GM21529 (cell line): ENCODE measurements around the gene YPEL3.

Experiments used
- ATAC-seq: cut with Tn5 transposase; IDR thresholded peaks from one replicate; pipeline ENCODE4 v1.9.1; 2021; ENCODE audit not compliant: unreplicated experiment

Gene YPEL3

GRCh38 chr16:30070490-30070889, 25.5 kb downstream of the YPEL3 start:
- ATAC-seq: no peak

- no peak for ATAC-seq
These were observed 26.2 kb downstream of the YPEL3 start for GRCh38 chr16:30069611-30070462.

- ATAC-seq: no peak
These were observed 27.0 kb downstream of the YPEL3 start for GRCh38 chr16:30068750-30069610.

- no peak for ATAC-seq
These were observed 27.7 kb downstream of the YPEL3 start for GRCh38 chr16:30068333-30068732.

DNA sequence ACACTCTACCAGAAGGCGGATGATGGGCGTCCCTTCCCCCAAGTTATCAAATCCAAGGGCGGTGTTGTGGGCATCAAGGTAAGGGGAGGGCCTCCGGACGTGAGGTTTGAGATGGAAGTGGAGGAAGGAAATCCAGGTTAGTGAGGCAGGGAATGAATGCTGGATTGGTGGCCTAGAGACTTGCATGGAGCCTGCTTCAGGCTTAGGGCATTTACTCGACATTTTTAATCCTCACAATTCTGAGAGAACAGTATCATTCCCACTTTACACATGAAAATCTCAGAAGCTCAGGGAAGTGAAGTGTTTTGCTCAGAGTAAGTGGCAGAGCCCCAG, 28.5 kb downstream of the YPEL3 start:
- no peak for ATAC-seq

GRCh38 chr16:30066761-30067583, 29.0 kb downstream of the YPEL3 start:
- no peak for ATAC-seq

DNA sequence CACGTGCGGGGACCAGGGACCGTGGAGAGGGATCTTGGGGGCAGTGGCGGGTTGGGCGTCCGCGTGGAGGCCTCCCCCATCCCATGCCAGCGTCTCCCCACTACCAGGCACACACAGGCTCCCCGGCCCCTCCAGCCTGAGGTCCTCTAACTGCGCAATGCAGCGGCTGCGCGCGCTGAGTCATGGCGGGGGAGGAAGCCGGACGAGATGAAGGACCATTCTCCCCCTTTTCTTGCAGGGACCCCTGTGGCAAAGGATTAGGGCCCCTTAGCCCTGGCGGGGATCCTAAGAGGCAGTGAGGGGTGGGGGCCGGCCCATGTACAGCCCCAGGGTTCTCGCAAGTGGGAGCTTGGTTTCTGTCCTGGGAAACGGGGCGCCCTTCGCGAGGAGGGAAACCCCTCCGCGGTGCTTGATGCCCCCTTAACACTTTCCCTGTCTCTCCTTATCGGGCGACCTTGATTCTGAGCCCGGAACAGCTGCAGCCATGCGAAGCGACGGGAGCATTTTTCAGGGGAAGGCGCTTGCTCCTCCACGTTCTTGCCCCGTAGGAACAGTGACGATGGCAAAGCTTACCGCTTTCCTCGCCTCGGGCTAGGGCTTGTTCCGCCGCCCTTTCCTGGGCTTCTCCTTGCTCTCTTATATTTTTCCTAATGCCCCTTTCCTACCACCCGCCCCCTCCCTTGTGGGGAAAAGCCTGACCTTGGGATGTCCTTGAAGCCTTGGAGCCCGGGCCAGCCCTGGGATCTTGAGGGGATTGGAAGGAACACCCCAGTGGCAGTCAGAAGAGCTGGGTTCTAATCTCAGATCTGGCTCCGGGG, 29.9 kb downstream of the YPEL3 start:
- ATAC-seq: peak; percentile 3

- ATAC-seq: peak; percentile 79
These were observed 30.7 kb downstream of the YPEL3 start, which contains the start of gene ALDOA for GRCh38 chr16:30065102-30065942. Gene ALDOA, plus strand, starts transcription at chr16:30065760. Its CDS starts 1,138 bp downstream, at chr16:30066898.

DNA sequence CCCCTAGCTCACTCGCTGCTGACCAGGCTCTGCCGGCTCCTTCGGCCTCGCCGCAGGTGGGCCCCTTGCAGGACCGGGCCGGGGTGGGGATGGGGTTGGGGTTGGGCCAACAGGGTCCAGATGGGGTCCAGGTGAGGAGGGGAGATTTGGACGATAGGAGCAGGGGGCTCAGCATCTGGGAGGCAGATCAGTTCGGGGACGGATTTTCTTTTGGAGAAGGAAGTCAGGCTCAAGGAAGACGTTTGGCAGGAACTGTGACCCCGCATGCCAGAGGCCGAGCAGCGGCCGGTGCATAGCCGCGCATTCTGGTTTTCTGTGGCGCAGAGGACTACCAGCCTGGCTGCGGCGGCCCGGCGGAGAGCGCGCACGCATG, 31.3 kb downstream of the YPEL3 start:
- no peak for ATAC-seq

DNA sequence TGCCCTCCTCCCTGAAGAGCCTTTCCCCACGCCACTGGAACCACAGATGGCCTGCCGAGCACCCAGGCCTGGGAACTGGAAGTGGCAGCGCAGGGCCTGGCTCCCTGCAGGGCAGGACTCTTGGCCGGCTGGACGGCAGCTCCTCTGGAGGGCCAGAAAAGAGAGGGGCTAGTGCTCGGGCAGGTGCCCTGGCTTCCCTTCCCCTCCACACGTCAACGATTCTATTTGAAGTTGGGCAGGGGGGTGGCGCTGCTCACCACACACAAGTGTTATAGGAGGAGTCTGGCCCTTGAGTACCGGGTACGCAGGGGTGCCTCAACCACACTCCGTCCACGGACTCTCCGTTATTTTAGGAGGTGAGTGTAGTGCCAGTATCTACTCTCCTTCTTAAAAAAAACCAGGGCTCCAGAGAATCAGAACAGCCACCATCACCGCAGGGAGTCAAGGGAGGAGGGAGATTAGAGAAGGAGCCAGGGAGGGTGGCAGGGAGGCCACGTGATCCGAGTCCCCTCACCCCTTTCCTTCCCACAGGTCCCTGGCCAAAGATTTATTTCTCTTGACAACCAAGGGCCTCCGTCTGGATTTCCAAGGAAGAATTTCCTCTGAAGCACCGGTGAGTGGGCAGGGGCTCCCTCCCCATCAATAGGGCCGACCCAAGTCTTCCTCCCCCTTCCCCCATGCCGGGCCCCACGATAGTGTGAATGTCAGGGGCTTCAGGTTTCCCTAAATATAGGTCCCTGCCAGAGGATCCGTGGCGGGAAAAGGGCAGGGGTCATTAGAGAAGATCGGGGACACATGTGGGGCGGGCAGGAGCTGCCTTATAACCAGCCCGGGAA, 31.9 kb downstream of the YPEL3 start:
- ATAC-seq: peak; percentile 40

GRCh38 chr16:30063278-30063892, 32.6 kb downstream of the YPEL3 start:
- no peak for ATAC-seq

DNA sequence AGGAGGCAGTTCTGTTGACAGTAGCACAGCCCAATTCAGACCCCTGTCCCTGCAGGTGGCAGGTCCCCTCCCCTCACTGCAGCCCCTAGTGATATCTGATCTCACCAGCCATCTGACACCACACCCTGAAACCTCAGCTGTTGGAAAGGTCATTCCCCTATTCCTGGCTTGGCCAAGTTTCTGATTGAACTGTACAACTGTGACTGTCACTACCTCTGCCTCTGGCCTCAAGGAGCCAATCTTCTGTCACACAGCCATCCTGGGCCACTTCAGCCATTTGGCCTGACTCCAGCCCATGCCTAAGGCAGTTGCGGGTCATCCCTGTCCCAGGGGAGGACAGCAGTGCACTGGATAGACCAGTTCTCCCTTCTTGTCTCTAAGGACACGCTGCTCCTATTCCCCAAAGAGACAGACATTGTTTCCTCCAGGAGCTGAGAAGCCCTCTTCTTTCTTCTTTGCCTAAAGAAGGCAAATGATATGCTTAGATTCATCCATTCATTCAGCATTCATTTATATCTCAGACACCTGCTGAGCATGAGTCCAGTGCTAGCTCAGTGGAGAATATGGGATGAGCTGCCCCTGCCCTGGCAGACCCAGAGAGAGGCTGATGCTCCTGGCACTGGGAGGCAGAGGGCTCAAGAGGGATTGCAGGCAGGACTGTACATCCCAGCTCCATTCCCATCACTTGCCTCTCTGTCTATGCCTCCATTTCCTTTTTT, 35.0 kb downstream of the YPEL3 start:
- ATAC-seq: no peak

DNA sequence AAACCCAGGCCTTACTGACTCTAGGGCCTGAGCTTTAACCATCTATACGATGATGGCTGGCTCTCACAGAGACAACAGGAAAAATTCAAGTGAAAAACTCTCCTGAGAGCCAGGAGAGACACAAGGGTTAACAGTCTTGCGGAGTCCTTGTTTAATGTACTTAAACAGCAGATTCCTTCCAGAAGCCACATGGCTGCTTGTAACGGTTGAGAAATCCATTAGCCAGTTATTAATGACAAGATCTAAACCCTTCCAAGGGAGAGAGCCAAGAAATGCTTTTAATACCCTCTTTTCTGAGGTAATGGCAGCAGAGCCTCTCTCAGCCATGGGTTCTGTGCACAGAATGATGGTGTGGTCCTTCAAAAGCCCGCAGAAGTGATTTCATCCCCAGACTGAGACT, 35.7 kb downstream of the YPEL3 start:
- ATAC-seq: no peak

DNA sequence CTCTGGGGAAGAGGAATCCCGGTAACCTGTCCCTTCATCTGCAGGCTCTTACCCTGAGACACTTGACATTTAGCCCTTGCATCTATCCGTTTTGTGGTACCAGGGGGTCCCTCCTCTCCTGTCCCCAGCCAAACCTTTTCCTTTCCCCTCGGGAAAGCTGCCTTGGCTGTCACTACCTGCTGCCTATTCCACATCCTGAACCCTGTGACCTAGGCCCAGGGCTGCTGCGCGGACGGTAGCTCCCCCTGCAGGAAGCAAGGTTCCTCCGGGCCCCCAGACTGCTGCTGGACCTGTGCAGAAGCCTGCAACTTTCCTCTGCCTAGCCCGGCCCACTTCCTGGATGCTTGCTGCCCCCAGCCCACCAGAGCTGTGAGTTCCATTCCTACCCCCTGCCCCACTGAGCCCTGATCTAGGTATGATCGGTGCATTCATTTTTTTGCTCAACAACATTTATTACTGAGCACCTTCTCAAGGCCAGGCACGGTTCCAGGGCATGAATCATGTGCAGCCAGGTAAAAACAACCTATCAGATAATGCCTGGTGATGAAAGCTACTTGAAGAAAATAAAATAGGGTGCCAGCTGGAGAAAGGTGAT, 41.0 kb downstream of the YPEL3 start:
- no peak for ATAC-seq

DNA sequence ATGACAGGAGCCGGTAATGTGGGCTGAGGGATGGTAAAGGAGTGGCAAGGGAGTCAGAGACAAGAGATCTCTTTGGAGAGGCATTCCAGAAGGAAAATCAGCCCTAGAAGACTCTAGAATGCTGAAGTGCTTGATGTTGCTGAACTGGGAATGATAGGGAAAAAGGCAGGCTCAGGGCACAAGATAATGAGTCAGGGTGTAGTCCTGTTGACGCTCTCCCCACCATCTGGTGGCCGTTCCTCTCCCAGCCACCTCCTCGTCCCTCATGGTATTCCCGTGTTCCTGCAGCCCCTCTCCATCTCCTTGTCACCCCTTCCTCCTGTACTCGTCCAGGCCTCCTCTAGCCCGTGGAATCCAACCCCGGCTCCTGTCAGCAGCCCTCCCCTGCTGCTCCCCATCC, 41.6 kb downstream of the YPEL3 start:
- ATAC-seq: no peak

DNA sequence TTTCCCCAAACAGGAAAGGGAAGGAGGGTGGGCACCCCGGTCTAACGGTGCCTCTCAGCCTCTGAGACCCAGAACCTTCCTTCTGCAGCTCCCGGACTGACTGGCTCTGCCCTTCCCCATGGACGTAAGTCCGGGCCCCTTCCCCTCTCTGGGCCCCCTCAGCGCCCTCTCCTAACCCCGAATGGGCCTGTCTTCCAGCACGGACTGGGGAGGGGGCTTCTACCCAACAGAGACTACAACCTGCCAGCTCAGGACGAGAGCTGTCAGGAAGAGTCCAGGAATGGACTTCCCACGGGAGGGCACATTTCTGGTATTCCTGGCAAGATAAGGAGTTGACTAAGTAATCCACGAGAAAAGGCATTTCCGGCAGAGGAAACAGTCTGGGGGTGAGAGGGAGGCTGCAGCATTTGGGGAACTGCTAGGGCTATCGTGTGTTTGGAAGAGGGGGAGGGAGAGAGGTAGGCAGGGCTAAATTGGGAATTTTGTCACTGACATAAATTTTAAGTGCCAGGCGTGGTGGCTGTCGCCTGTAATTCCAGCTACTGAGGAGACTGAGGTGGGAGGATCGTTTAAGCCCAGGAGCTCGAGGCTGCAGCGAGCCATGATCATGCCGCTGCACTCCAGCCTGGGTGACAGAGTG, 42.5 kb downstream of the YPEL3 start:
- ATAC-seq: no peak
